Tibial artery (tissue), 4 donors: Measurements from ENCODE around the gene HOXB2.

Experiments used
- DNase-seq, 2 donors: peaks; one replicate each; pipeline ENCODE4 v3.0.0-alpha.2; 2019
- H3K27ac ChIP-seq, 2 donors: fragments of 200-600 bp; sonication (generic) in 1 of 2; 1 replicate in 1 of 2; 2 replicates in 1 of 2; pipeline ENCODE4 v1.5.1; 2018 to 2019; ENCODE audit warnings: mild to moderate bottlenecking in 1 of 2
- H3K27me3 ChIP-seq, 2 donors: fragments of 200-600 bp; sonication (generic) in 1 of 2; one replicate each; pipeline versions ENCODE4 v1.5.1 to v1.6.0; 2016 to 2019
- H3K36me3 ChIP-seq, 3 donors: fragments of 200-600 bp; sonication (generic) in 2 of 3; one replicate each; pipeline ENCODE4 v1.5.1; 2016 to 2019; ENCODE audit warnings: mild to moderate bottlenecking in 2 of 3
- H3K4me1 ChIP-seq, 4 donors: fragments of 200-600 bp; sonication (generic) in 2 of 4; 1 replicate in 3 of 4; 2 replicates in 1 of 4; pipeline ENCODE4 v1.5.1; 2016 to 2019
- H3K4me3 ChIP-seq, 2 donors: fragments of 200-600 bp; sonication (generic) in 1 of 2; 1 replicate in 1 of 2; 2 replicates in 1 of 2; pipeline ENCODE4 v1.5.1; 2018 to 2019; ENCODE audit warnings: mild to moderate bottlenecking in 2 of 2
- H3K9me3 ChIP-seq, 3 donors: fragments of 200-600 bp; sonication (generic) in 1 of 3; one replicate each; pipeline ENCODE4 v1.5.1; 2016 to 2019
- intact Hi-C: fragments of 100-400 bp; cut with DNase I; formaldehyde crosslinking; loops from one replicate; pipeline ENCODE4 v1.15.0; 2023; ENCODE audit warnings: low total_unique reads
- TF ChIP-seq, protein P1 (sequence below), 2 experiments: fragments of 200-600 bp in 1 of 2; fragments of 450-650 bp in 1 of 2; IDR thresholded peaks; one replicate each; pipeline ENCODE4 v1.5.1; 2017 to 2019; ENCODE audit warnings: antibody characterized with exemption in 2 of 2, mild to moderate bottlenecking in 1 of 2, moderate library complexity in 1 of 2

Gene HOXB2

DNA sequence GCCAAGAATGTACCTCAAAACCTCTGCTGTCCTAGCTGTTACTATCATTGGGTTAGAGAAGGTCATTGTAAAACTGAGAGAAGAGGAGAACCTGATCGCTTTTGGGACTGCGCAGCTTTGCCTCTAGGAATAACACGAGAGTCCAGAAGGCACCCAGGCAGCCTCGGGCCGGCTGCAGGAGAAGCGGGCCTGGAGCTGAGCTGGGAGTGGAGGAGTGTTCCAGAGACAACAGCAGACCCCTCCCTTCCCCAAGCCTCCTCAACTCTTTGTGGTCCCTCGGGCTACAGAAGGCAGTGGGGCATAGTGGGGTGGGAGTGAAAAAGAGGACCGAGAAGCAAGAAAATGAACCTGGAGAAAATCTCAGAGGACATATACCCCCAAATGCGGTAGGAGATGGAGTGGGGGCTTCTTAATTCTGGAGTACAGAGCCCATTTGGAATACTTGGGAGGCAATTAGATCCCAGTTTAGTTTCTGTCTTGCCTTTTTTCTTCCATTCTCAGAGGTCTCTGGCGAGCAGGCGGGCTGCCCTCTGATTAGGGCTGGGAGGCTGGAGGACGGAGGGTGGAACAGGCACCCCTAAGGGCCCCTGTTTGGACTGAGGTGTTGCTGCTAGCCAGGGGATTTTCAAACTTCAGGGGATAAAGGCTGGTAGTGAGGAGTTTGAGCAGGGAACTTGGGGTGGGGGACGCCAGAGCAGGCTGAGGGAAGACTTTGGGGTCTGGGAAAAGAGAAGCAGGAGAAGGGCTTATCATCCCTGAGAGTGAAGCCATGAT, 13.3 kb upstream of the HOXB2 start:
- Histone ChIP-seq H3K4me3 (no peak overlapping the region), H3K9me3 (no peaks in the 10 kb centered on the region), H3K36me3 (no peaks in the 10 kb centered on the region), H3K27ac (peak overlapping the region in 1 of 2 donors; percentile 88), H3K27me3 (no peaks in the 10 kb centered on the region), H3K4me1 (peaks cover 0 to 37% (median 15%) of the 10 kb centered on the region in 4 donors)
- intact Hi-C loops = no loop called here
- TF ChIP-seq, protein P1, sequence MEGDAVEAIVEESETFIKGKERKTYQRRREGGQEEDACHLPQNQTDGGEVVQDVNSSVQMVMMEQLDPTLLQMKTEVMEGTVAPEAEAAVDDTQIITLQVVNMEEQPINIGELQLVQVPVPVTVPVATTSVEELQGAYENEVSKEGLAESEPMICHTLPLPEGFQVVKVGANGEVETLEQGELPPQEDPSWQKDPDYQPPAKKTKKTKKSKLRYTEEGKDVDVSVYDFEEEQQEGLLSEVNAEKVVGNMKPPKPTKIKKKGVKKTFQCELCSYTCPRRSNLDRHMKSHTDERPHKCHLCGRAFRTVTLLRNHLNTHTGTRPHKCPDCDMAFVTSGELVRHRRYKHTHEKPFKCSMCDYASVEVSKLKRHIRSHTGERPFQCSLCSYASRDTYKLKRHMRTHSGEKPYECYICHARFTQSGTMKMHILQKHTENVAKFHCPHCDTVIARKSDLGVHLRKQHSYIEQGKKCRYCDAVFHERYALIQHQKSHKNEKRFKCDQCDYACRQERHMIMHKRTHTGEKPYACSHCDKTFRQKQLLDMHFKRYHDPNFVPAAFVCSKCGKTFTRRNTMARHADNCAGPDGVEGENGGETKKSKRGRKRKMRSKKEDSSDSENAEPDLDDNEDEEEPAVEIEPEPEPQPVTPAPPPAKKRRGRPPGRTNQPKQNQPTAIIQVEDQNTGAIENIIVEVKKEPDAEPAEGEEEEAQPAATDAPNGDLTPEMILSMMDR (IDR thresholded peaks at IDR 0.05) = no peak
- no peak for DNase-seq

DNA sequence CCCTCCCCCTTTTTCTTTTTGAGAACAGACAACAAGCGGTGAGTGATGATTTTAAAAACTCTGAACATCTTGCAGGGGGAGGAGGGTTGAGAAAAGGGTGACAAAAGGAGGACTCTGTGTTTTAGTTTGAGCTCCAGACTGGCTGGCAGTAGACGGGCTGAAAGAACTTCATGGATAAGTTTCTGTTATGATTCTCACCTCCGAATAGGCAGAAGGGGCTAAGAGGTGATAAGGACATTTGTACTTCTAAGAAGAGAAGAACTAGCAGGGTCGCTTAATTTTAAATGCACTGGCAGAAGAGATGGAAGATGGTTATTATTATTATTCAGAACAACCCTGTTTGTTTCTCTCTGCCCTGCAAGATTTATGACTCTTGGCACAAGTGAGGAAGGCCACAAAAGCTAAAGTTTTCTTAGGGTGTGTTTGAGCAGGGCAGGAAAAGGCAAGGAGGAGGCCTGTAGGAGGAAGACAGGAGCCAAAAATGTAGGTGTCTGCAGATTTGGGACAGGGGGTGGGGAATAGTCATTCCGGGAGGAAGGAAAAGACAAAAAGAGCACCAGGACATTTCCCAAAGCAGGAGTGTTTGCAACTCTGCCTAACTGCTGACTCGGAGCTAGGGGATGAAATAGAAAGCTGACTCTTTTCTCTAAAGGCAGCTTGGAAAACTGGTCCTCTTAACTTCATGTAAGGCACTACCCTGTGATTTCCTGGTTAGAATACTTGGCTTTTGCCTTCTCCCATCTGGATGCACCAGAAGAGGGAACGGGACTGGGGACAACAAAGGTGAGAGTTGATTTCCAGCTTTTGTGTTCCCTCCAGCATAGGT, 11.9 kb upstream of the HOXB2 start:
- Histone ChIP-seq H3K4me3 (no peak overlapping the region), H3K9me3 (no peaks in the 10 kb centered on the region), H3K27ac (peak overlapping the region in 1 of 2 donors; percentile 88), H3K27me3 (no peaks in the 10 kb centered on the region), H3K4me1 (peaks cover 0 to 43% (median 15%) of the 10 kb centered on the region in 4 donors), H3K36me3 (no peaks in the 10 kb centered on the region)
- DNase-seq = no peak
- intact Hi-C loops = no loop called here
- TF ChIP-seq, protein P1 (IDR thresholded peaks at IDR 0.05) = no peak

DNA sequence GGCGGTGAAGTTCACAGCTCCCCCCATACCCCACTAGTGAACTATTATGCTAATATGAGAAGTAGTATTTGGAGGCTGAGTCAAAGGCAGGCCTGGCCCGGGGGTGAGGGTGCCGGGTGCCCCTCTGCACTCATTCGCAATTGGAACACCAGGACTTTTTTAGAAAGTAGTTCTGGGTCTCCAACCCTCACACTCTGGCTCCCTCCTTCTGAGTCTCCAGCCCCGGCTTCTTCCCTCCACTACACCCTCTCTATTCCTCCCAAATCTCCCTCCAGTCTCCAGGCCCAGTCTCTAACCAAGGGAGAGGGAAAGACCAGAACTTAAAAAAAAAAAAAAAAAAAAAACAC, 11.3 kb upstream of the HOXB2 start:
- Histone ChIP-seq H3K4me1 (peaks cover 0 to 43% (median 15%) of the 10 kb centered on the region in 4 donors), H3K27ac (peak overlapping the region; percentile 35 to 88), H3K27me3 (no peaks in the 10 kb centered on the region), H3K4me3 (peak overlapping the region in 1 of 2 donors; percentile 67), H3K9me3 (no peaks in the 10 kb centered on the region), H3K36me3 (no peaks in the 10 kb centered on the region)
- TF ChIP-seq, protein P1 (IDR thresholded peaks at IDR 0.05) = no peak
- intact Hi-C loops = no loop called here
- no peak for DNase-seq

DNA sequence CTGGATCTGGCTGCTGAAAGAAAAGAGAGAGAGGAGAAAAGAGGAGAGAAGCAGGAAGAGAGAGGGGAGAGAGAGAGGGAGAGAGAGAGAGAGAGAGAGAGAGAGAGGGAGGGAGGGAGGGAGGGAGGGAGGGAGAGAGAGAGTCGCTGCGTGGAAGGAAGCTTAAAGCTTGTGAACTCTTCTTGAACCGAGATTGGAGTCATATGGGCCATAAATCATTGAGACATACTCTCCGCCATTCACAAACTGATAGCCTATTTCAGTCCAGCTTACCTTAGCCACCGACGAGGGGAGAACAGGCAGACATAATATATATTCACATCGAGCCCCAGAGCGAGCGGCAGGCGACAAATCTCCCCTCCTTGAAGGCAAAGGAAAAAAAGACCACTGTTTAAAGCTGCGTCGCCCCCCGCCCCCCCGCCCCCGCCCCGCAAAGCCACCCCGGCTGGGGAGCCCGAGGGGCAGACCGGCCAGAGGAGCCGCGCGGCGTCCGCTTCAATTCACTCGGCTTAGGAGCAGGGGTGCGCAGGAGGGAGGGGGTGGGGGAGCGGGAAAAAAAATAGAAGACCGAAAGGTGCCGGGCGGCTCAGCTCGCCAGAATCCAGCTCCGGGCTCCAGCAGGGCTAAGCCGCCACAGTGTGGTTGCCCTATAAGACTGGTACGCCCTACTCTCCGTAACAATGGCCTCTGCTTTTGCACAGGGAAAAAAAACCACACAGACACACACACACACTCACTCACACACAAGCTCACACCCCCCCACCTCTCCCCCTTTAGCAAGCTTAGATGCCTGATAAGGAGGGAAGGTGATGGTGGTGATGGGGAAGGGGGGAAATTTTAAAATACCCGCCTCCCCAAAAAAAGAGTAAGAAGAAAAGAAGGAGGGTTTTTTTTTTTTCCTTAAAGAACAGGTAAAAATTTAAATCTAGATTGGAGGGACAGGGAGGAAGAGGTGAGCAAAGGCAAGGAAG, 10.6 kb upstream of the HOXB2 start:
- intact Hi-C loops = no loop called here
- Histone ChIP-seq H3K36me3 (no peaks in the 10 kb centered on the region), H3K27me3 (no peaks in the 10 kb centered on the region), H3K27ac (peak overlapping the region; percentile 35 to 88), H3K9me3 (no peaks in the 10 kb centered on the region), H3K4me3 (peak overlapping the region; percentile 43 to 67), H3K4me1 (peaks cover 0 to 43% (median 16%) of the 10 kb centered on the region in 4 donors)
- DNase-seq = no peak
- TF ChIP-seq, protein P1 (IDR thresholded peaks at IDR 0.05) = peak in 1 of 2 experiments; percentile 23
